GM21367 (cell line): ENCODE measurements around the gene CD74.
A peak's percentile ranks its signal among the peaks of the same experiment; 100 is the strongest.
"Not testable (repeated sequence)": the region's sequence is repeated elsewhere in the genome, so short reads cannot be mapped to it uniquely, and the experiment has no call there.

Source experiments
- ATAC-seq: cut with Tn5 transposase; IDR thresholded peaks from one replicate; pipeline ENCODE4 v1.9.1; 2021; ENCODE audit not compliant: unreplicated experiment

Gene CD74

GRCh38 chr5:150441813-150442698 is 29.3 kb upstream of the CD74 start:
- no peak for ATAC-seq

GRCh38 chr5:150440948-150441812 is 28.5 kb upstream of the CD74 start:
- ATAC-seq: no peak

- no peak for ATAC-seq
Observed at GRCh38 chr5:150438873-150439546, 26.3 kb upstream of the CD74 start.

GRCh38 chr5:150436141-150436680 is 23.5 kb upstream of the CD74 start:
- ATAC-seq: peak; percentile 86

GRCh38 chr5:150434464-150434863 is 21.8 kb upstream of the CD74 start:
- ATAC-seq: no peak

GRCh38 chr5:150431574-150431973 is 18.9 kb upstream of the CD74 start:
- ATAC-seq: no peak

GRCh38 chr5:150431048-150431447 is 18.3 kb upstream of the CD74 start:
- ATAC-seq: no peak

GRCh38 chr5:150429410-150429873 is 16.7 kb upstream of the CD74 start:
- ATAC-seq: peak; percentile 81

GRCh38 chr5:150428978-150429377 is 16.3 kb upstream of the CD74 start:
- no peak for ATAC-seq

- no peak for ATAC-seq
Observed at GRCh38 chr5:150428106-150428876, 15.6 kb upstream of the CD74 start.

GRCh38 chr5:150426165-150426564 is 13.5 kb upstream of the CD74 start:
- ATAC-seq: not testable (repeated sequence)

GRCh38 chr5:150422758-150423157 is 10.0 kb upstream of the CD74 start:
- ATAC-seq: no peak

GRCh38 chr5:150422075-150422474 is 9.4 kb upstream of the CD74 start:
- no peak for ATAC-seq

- ATAC-seq: peak; percentile 61
Observed at GRCh38 chr5:150419630-150420270, 7.0 kb upstream of the CD74 start.

GRCh38 chr5:150413902-150414790 is 1.4 kb upstream of the CD74 start:
- ATAC-seq: not testable (repeated sequence)

- no peak for ATAC-seq
Observed at GRCh38 chr5:150413176-150413901, 629 bp upstream of the CD74 start.

GRCh38 chr5:150411245-150411979 is 1.3 kb downstream of the CD74 start:
- peak; percentile 27 for ATAC-seq
